HG03469 (cell line): Measurements from ENCODE around the gene STK26.
"Not testable (repeated sequence)": the region's sequence is repeated elsewhere in the genome, so short reads cannot be mapped to it uniquely, and the experiment has no call there.

ENCODE experiments used
- ATAC-seq: cut with Tn5 transposase; IDR thresholded peaks from one replicate; pipeline ENCODE4 v1.9.1; 2021; ENCODE audit warnings: mild to moderate bottlenecking, moderate library complexity, moderate number of reproducible peaks; ENCODE audit not compliant: unreplicated experiment

Gene STK26

GRCh38 chrX:132034648-132035047 lies 11.5 kb downstream of the STK26 start:
- no peak for ATAC-seq

GRCh38 chrX:132037479-132037993 lies 14.4 kb downstream of the STK26 start:
- no peak for ATAC-seq

- ATAC-seq = no peak
Measured at GRCh38 chrX:132040066-132040465, 17.0 kb downstream of the STK26 start.

GRCh38 chrX:132041015-132041414 lies 17.9 kb downstream of the STK26 start:
- ATAC-seq = no peak

GRCh38 chrX:132043977-132044376 lies 20.9 kb downstream of the STK26 start:
- ATAC-seq = no peak

GRCh38 chrX:132044953-132045352 lies 21.9 kb downstream of the STK26 start:
- ATAC-seq = no peak

- no peak for ATAC-seq
Measured at GRCh38 chrX:132045456-132045855, 22.4 kb downstream of the STK26 start.

- ATAC-seq = no peak
Measured at GRCh38 chrX:132046533-132046932, 23.4 kb downstream of the STK26 start.

- not testable (repeated sequence) for ATAC-seq
Measured at GRCh38 chrX:132051778-132052177, 28.7 kb downstream of the STK26 start.

- ATAC-seq = no peak
Measured at GRCh38 chrX:132058050-132058449, 34.9 kb downstream of the STK26 start.

- no peak for ATAC-seq
Measured at GRCh38 chrX:132058975-132059374, 35.9 kb downstream of the STK26 start.

GRCh38 chrX:132059973-132060540 lies 37.0 kb downstream of the STK26 start:
- ATAC-seq = no peak

GRCh38 chrX:132063334-132063733 lies 40.2 kb downstream of the STK26 start:
- ATAC-seq = no peak

GRCh38 chrX:132063862-132064261 lies 40.8 kb downstream of the STK26 start:
- ATAC-seq = no peak

GRCh38 chrX:132068405-132068804 lies 45.3 kb downstream of the STK26 start:
- ATAC-seq = no peak

GRCh38 chrX:132071254-132071653 lies 48.2 kb downstream of the STK26 start:
- no peak for ATAC-seq

- no peak for ATAC-seq
Measured at GRCh38 chrX:132077414-132077813, 54.3 kb downstream of the STK26 start.

- ATAC-seq = no peak
Measured at GRCh38 chrX:132077912-132078311, 54.8 kb downstream of the STK26 start.

GRCh38 chrX:132085786-132086185 lies 62.7 kb downstream of the STK26 start:
- no peak for ATAC-seq

- ATAC-seq = no peak
Measured at GRCh38 chrX:132086672-132087071, 63.6 kb downstream of the STK26 start.

- ATAC-seq = no peak
Measured at GRCh38 chrX:132088864-132089263, 65.8 kb downstream of the STK26 start.

- ATAC-seq = no peak
Measured at GRCh38 chrX:132090403-132091159, 67.5 kb downstream of the STK26 start.
